GM19238 (cell line): ENCODE measurements around the gene ACTN3.
"Not testable (repeated sequence)": the region's sequence is repeated elsewhere in the genome, so short reads cannot be mapped to it uniquely, and the experiment has no call there.

Experiments used
- DNase-seq: peaks from one replicate; pipeline ENCODE4 v3.0.0; 2011; ENCODE audit warnings: low spot score; ENCODE audit not compliant: insufficient read length

Gene ACTN3

GRCh38 chr11:66564538-66564937, 17.8 kb downstream of the ACTN3 start:
- DNase-seq, result no peak

- DNase-seq, result no peak
These were observed 18.3 kb downstream of the ACTN3 start for GRCh38 chr11:66564984-66565383.

- DNase-seq, result no peak
These were observed 19.5 kb downstream of the ACTN3 start for GRCh38 chr11:66566221-66566620.

GRCh38 chr11:66567787-66568123, 21.1 kb downstream of the ACTN3 start:
- no peak for DNase-seq

GRCh38 chr11:66568124-66568916, 21.6 kb downstream of the ACTN3 start, which contains the start of gene CTSF:
CTSF (minus strand) TSS chr11:66568606; CDS start chr11:66568486, 120 bp downstream.
- peak; percentile 78 for DNase-seq

- DNase-seq, result no peak
These were observed 22.4 kb downstream of the ACTN3 start for GRCh38 chr11:66569076-66569475.

- no peak for DNase-seq
These were observed 23.6 kb downstream of the ACTN3 start for GRCh38 chr11:66570079-66570849.

GRCh38 chr11:66570850-66571180, 24.1 kb downstream of the ACTN3 start:
- DNase-seq, result no peak

- DNase-seq, result peak; percentile 87
These were observed 32.4 kb downstream of the ACTN3 start for GRCh38 chr11:66579017-66579606.

- DNase-seq, result no peak
These were observed 34.1 kb downstream of the ACTN3 start for GRCh38 chr11:66580803-66581202.

GRCh38 chr11:66581261-66581660, 34.6 kb downstream of the ACTN3 start:
- no peak for DNase-seq

GRCh38 chr11:66582565-66583147, 36.0 kb downstream of the ACTN3 start:
- not testable (repeated sequence) for DNase-seq

GRCh38 chr11:66585447-66585846, 38.7 kb downstream of the ACTN3 start:
- DNase-seq, result not testable (repeated sequence)

GRCh38 chr11:66586136-66586535, 39.4 kb downstream of the ACTN3 start:
- DNase-seq, result no peak

- DNase-seq, result not testable (repeated sequence)
These were observed 42.6 kb downstream of the ACTN3 start for GRCh38 chr11:66589315-66589714.

GRCh38 chr11:66589996-66590675, 43.4 kb downstream of the ACTN3 start:
- DNase-seq, result no peak

- no peak for DNase-seq
These were observed 44.5 kb downstream of the ACTN3 start for GRCh38 chr11:66591175-66591574.

GRCh38 chr11:66592457-66593302, 46.0 kb downstream of the ACTN3 start, which contains the start of the genes CCDC87 and CCS:
CCDC87 (minus strand) TSS chr11:66593063; CDS start chr11:66593015, 48 bp downstream.
CCS (plus strand) TSS chr11:66593185; CDS start chr11:66593262, 77 bp downstream.
- DNase-seq, result peak; percentile 100

GRCh38 chr11:66593303-66593635, 46.6 kb downstream of the ACTN3 start:
- no peak for DNase-seq

GRCh38 chr11:66593650-66594049, 46.9 kb downstream of the ACTN3 start:
- DNase-seq, result no peak
